Stimulated activated CD4-positive, alpha-beta T cell treated with anti-CD3 and anti-CD28 coated beads, TNF-alpha, amount 100 ng/mL, for 48 hours (primary cell): Measurements from ENCODE around the gene TMED3.
A peak's percentile ranks its signal among the peaks of the same experiment; 100 is the strongest.

Experiments used
- DNase-seq, 3 donors: peaks; one replicate each; pipeline ENCODE4 v3.0.0-alpha.2; 2020; ENCODE audit warnings: low read depth in 3 of 3

The TMED3 gene

GRCh38 chr15:79310985-79311900 is at the start of gene TMED3:
TSS of gene TMED3 (plus strand) at chr15:79311112. CDS start at chr15:79311250, 138 bp downstream.
- peak; percentile 59 to 74 (median 70) for DNase-seq

DNA sequence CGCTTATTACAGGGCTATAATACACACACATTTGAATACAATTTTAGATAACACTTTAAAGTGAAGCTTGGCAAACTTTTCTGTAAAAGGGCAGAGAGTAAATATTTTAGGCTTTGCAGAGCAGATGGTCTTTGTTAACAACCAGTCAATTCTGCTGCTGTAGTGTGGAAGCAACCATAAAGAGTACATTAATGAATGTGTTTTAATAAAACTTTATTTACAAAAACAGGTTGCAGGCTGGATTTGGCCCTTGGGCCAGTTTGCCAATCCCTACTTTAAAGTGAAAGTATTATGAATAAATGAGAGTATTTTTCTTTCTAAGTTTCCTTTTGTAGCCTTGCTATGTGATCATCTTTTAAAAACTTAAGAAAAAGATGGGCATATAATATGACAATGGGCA is 49.1 kb upstream of the TMED3 start:
- DNase-seq: no peak

GRCh38 chr15:79265167-79265566 is 45.7 kb upstream of the TMED3 start:
- DNase-seq: no peak

GRCh38 chr15:79265987-79266579 is 44.8 kb upstream of the TMED3 start:
- DNase-seq: no peak

DNA sequence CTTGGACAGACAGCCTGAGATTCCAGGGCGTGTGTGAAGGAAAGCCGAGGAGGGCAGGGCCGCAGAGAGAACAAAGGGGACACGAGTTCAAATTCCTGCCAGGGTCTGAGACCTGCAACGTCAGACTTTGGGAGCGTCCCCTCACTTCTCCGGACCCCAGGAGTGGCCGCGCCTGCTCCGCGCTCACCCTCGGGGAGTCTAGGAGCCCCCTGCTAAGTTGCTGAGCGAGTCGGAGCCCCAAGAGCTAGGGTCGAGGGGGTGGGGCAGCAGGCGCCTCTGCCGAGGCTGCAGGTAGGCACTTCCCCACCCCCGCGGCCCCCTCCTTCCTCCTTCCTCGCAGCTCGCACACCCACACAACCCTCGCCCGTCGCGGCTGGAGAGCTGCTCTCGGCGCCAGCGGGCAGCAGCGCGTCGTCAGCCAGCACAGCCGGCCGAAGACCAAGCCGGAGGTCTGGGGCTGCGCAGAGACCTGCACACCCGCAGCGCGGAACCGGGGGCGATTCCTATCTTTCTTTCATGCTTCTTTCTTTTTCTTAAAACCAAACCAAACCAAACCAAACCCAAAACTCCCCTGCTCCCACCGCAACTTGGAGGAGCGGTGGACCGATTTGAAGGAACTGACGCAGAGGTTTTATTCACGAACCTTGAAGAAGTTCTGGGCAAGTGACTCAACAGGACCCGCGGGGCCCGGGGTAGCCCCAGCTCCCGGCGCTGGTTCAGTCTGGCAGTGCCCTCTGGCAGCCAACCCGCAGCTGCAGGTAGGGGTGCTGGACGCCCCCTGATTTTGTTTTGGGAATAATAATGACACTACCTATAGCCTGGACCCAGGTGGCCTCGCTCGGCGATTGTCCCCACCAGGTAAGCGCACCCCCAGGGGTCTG is 28.3 kb upstream of the TMED3 start, which contains the start of gene ANKRD34C:
Gene ANKRD34C (plus strand): TSS at position 352 of the 881 bp plus-strand sequence. CDS start 10,563 bp downstream, outside the sequence.
- no peak for DNase-seq

GRCh38 chr15:79283252-79284048 is 27.5 kb upstream of the TMED3 start:
- peak in 2 of 3 donors; percentile 11 to 32 for DNase-seq

DNA sequence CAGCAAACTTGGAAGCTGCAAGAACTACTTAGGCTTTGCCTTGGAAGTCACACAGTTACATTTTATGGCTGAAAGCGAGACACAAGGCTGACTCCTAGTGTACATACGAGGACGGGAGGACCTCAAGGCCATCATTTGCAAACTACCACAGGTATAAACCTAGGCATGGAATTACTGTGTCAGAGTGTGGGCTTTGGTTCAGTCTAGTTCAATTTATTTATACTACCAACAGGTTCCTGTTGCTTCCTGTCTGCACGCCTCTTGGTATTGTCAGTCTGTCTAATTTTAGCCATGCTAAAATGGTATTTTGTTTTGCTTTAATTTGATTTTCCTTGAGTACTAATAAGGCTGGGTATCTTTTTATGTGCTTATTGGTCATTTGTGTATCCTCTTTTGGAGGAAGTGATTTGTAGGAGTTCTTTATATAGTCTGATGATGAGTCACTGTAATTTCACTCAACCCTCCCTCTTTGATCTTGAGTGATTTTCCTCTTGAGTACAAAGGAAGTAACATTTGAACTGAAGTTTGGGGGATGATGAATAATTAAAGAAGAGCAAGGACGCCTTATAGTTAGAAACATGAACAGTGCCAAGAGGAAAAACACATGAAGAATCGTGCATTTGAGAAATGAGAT is 20.2 kb upstream of the TMED3 start:
- DNase-seq: no peak

DNA sequence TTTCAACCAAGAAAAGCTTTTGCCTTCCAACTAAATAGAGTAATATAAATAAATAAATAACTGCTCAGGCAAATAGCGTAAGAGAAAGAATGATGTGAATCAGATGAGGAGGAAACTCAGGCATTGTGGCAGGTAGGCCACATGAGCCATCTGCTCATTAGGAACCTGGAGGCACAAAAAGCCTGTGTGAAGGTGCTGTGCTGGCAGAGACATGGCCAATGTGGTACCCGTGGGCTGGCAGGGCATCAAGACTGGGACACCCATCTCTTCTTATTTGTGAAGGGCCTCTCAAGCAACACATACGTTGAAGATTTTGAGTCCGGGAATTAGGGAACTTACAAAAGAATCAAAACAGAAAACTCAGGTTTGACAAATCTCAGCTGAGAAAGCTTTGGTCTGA is 18.9 kb upstream of the TMED3 start:
- no peak for DNase-seq

DNA sequence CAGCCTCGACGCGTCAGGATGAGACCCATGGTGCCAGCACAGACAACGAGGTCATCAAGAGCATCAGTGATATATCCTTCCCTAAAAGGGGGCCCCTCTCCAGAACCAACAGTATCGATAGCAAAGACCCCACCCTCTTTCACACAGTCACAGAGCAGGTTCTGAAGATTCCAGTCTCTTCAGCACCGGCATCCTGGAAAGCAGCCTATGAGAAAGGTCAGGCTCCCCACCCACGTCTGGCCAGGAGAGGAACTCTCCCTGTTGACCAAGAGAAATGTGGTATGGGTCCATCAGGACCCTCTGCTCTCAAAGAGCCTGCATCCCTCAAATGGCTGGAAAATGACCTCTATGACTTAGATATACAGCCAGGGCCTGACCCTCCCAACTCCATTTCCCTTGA is 16.8 kb upstream of the TMED3 start:
- DNase-seq: no peak

DNA sequence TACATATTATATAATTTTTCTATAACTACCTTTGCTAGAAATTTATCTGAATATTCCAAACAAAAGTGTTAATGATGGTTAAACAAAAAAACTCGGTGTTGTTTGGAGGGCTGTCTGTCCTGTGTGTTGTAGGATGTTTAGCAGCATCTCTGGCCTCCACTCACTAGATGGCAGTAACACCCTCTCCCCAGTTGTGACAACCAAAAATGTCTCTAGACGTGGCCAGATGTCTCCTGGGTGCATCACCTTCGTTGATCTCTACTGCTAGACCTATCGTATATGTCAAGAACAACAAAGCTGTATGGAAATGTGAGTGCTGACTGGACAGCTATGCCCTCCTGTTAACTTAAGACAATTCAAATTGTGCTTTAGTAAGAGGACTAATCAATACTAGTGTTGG is 14.3 kb upstream of the TMED3 start:
- no peak for DNase-seq

DNA sequence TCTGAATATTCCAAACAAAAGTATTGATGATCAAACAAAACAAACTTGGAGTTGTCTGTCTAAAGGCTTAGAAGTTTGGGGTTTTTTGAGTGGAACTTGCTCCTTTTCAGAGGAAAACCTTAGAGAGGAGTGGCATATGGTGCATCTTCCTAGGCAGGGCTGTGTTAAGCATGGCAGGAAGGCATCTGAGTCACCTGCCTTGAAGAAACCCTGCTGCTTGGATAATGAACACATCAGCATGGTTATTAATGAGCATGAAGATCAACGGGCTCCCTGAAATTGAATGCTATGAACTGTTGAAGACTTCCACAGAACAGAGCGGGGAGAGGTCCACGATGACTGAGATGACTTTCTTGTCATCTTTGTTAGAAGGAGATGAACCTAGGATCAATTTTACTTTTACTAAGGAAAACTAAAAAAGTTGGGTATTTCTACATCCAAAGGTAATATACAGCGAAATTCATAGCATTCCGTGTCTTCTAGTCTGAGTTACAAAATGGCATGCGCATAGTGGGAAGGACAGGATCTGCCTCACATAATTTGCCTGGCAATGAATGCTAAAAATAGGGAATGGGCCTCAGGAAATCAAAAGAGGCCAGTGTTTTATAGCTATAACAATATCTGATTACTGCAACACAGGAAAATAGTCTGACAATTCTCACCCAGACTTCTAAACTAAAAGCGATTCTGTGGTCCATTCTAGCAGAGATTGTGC is 11.6 kb upstream of the TMED3 start:
- no peak for DNase-seq

DNA sequence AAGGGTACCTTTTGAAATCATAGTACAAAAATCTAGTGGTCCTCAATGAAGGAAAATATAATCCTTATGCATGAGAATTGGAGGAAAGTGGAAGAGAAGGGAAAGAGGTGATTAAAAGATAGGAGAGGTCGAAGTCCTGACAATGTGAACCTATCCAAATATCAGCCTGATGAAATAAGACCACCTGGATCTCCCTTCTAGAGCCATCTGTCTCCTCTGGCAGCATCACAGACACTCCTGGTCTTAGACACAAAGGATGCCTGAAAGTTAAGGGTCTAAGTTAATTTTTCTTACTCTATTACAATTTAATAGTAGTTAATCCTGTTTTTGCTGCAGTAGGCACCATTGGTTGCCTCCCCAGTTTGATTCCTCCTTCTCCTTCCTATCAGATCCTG is 11.1 kb upstream of the TMED3 start:
- no peak for DNase-seq

GRCh38 chr15:79307251-79307650 is 3.7 kb upstream of the TMED3 start:
- DNase-seq: no peak

DNA sequence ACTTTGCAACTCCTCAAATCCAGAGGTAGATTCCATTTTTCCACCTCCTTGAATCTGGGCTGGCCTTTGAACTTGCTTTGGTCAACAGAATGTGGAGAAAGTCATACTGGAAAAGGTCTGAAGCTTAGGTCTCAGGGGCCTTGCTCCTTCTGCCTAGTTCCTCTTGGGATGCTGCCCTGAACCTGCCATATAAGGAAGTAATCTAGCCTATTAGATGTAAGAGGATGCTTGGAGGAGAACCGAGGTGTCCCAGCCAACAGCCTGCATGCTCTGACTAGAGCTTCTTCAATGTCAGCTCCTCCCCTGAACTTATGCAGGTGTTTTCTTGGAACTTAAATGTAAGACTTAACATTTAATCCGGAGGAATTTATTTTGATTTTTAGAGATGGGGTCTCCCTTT is 2.0 kb upstream of the TMED3 start:
- no peak for DNase-seq

DNA sequence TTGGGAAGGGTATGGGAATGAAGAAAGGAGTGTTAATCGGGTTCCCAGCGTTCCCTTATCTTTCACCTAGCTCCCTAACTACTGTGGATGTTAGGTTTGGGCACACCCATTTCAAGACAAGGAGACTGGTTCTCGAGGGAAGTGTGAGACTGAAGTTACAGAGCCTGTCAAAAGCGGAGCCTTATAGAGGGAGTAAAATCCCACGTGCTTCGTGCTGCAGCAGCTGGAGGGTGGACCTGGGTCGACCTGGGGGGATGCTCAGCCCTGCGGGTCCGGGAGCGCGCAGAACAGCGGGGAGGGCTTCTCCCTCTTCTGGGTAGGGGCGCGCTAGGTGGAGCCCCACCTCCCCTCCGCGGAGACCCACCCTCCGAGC is 314 bp upstream of the TMED3 start:
- DNase-seq: no peak

GRCh38 chr15:79311901-79312553 is 1.1 kb downstream of the TMED3 start:
- no peak for DNase-seq

DNA sequence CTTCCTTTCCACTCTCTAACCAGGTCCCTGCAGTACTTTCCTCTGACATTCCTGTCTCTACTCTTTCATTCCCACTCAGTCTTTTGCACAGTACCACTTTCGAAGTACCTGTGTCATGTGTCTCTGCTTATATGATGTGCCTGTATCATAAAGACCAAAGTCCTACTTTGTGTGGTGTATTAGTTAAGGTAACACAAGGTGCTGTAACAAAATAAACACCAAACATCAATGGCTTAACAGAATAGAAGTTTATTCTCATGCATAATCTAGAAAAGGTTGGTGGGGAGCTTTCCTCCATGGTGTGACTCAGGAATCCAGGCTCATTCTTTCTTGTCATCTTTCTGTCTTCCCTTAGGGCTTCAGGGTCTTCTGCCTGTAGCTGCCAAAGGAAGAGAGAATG is 3.3 kb downstream of the TMED3 start:
- DNase-seq: no peak

GRCh38 chr15:79314811-79315210 is 3.9 kb downstream of the TMED3 start:
- no peak for DNase-seq

DNA sequence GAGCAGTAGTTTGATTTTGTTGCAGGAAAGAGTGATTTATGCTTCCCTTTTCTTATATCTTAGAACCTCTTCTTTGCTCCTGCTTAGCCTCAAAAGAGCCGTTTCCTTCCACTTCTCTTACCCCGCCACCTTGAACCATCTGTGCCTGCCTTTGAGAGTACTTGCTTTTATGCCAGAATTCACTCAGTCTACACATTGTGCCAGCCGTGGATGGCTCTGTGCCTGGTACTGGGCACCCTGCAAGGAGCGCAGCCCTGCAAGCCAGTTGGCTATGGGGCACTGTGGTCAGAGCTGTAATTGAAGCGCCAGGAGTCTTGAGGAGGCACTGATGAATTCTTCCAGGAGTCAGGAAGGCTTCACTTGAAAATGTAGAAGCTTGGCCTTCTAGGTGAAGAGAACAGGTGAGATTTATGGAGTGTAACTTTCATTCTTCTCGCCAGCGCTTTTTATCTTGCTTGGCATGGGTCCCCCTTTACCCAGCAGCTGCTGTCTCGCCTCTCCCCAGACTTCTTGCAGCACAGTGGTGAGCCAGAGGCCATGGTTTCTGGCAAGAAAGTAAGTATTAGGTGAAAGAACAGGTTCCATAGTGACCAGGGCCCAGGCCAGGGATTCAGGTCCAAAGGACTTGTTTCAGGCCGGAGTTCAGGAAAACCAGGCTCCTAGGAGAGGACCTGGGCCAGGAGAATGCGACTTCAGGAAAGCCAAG is 4.9 kb downstream of the TMED3 start:
- no peak for DNase-seq
